Camera-type eye (tissue), 1 donor: ENCODE data around the gene SLC23A3. TPM values are rescaled to one million over a fixed set of nuclear protein-coding genes. Genes with fewer than 3 reads are reported as not detected.

Source experiments
- total RNA-seq: library from RNA; depleted of rRNA; stranded (reverse); fragments of >200 nt; gene quantifications from one replicate; pipeline ENCODE4 v1.2.3, GENCODE V29; 2014

SLC23A3 gene, protein sequence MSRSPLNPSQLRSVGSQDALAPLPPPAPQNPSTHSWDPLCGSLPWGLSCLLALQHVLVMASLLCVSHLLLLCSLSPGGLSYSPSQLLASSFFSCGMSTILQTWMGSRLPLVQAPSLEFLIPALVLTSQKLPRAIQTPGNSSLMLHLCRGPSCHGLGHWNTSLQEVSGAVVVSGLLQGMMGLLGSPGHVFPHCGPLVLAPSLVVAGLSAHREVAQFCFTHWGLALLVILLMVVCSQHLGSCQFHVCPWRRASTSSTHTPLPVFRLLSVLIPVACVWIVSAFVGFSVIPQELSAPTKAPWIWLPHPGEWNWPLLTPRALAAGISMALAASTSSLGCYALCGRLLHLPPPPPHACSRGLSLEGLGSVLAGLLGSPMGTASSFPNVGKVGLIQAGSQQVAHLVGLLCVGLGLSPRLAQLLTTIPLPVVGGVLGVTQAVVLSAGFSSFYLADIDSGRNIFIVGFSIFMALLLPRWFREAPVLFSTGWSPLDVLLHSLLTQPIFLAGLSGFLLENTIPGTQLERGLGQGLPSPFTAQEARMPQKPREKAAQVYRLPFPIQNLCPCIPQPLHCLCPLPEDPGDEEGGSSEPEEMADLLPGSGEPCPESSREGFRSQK
- 1.3 TPM for total RNA-seq

DNA sequence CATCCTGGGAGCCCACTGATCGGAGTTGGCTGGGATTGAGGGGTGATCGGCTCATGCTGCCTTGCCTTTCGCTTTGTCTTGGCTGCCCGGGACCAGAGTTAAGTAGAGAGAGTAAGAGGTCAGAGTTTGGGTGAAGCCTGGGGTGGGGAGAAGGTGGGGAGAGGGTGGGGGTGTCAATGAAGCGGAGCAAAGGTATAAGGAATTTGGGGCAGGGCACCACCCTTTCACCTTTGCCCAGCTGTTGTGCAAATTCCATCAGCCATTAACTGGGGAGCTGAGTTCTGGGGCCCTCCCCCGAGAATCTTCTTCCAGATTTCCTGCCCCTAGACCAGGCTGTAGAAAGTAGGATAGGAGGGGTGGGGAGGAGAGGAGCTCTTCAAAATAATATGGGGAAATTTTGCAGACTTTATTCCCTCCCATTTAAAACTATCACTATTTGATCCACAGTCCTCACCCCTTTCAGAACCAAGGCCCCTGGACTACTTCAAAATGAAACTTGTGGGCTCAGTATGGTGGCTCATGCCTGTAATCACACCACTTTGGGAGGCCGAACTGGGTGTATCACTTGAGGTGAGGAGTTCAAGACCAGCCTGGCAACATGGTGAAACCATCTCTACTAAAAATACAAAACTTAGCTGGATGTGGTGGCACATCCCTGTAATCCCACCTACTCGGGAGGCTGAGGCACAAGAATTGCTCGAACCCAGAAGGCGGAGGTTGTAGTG, at the start of gene SLC23A3:
Gene SLC23A3, minus strand, starts transcription at position 100 of the 725 bp plus-strand sequence. Its CDS starts 45 bp downstream, at position 55.

GRCh38 chr2:219218732-219219701, 49.2 kb upstream of the SLC23A3 start, which contains the start of gene ABCB6:
Gene ABCB6, minus strand, starts transcription at chr2:219218958. Its CDS starts 285 bp downstream, at chr2:219218673.

GRCh38 chr2:219206328-219207133, 36.7 kb upstream of the SLC23A3 start, which contains the start of gene ZFAND2B:
Gene ZFAND2B, plus strand, starts transcription at chr2:219206782. Its CDS starts 206 bp downstream, at chr2:219206988.

DNA sequence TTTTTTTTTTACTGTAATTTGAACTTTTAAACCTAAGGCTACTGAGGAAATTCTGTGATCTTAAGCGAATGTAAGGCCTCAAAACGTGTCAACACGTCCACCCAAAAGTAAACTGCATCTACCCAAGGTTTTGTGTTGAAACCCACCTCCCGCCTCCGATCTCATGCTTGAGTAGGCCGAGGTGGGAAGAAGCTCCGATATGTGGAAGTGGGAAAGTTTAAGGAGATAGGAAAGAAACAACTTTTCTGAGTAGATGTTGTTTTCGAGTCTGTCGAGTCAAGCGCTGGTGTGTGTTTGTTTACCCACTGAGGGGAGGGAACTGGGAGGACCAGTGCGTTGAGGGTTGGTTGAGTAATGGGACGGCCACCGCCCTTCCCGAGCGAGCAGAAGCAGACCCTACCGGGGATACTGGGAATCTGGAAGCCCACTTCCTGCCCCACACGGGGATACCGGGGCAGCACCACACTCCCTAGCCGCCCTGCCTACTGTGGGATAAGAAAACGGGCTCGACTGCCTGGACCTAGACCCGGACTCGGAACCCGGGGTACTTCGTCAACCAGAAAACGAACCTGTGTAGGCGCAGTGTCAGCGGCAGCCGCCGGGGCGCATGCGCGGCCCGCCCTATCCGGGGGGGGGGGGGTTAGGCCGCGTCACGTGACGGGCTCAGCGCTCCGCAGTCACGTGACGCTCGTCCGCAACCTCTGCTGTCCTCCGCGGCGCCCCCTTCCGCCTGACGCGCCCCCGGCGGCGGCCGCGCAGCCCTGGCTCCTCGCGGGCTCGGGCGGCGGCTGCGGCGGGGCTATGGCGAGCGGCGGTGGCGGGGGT, 7.9 kb upstream of the SLC23A3 start, which contains the start of gene RETREG2:
Gene RETREG2, plus strand, starts transcription at position 724 of the 825 bp plus-strand sequence. Its CDS starts 78 bp downstream, at position 802.

GRCh38 chr2:219176818-219177551, 7.2 kb upstream of the SLC23A3 start, which contains the start of gene CNPPD1:
Gene CNPPD1, minus strand, starts transcription at chr2:219176925. Its CDS starts 97 bp downstream, at chr2:219176828.

GRCh38 chr2:219160186-219161017, 9.4 kb downstream of the SLC23A3 start, which contains the start of gene NHEJ1:
Gene NHEJ1, minus strand, starts transcription at chr2:219160815. Its CDS starts 2,453 bp downstream, at chr2:219158362.

Other genes with a start within 250 kb of the SLC23A3 start
- gene CDK5R2, start 210.4 kb downstream of the SLC23A3 start, total RNA-seq: 16.2 TPM
- not detected for gene FEV, start 184.8 kb downstream of the SLC23A3 start, total RNA-seq
- 1,526 TPM for gene CRYBA2, start 176.6 kb downstream of the SLC23A3 start, total RNA-seq
- not detected for gene CFAP65, start 128.5 kb downstream of the SLC23A3 start, total RNA-seq
- 3.8 TPM for gene IHH, start 109.1 kb downstream of the SLC23A3 start, total RNA-seq
- 12.1 TPM for gene NHEJ1, start 9.2 kb downstream of the SLC23A3 start, total RNA-seq
- 30.5 TPM for gene CNPPD1, start 6.9 kb upstream of the SLC23A3 start, total RNA-seq
- 66.2 TPM for gene RETREG2, start 8.2 kb upstream of the SLC23A3 start, total RNA-seq
- gene ZFAND2B, start 36.8 kb upstream of the SLC23A3 start, total RNA-seq: 22.6 TPM
- gene ABCB6, start 48.9 kb upstream of the SLC23A3 start, total RNA-seq: 24.2 TPM
- 46.7 TPM for gene ATG9A, start 59.6 kb upstream of the SLC23A3 start, total RNA-seq
- 91.3 TPM for gene ANKZF1, start 59.8 kb upstream of the SLC23A3 start, total RNA-seq
- gene GLB1L, start 75.4 kb upstream of the SLC23A3 start, total RNA-seq: 15.2 TPM
- gene STK16, start 75.5 kb upstream of the SLC23A3 start, total RNA-seq: 17.9 TPM
- not detected for gene TUBA4B, start 83.2 kb upstream of the SLC23A3 start, total RNA-seq
- gene TUBA4A, start 83.9 kb upstream of the SLC23A3 start, total RNA-seq: 20.5 TPM
- 91.9 TPM for gene DNAJB2, start 109.3 kb upstream of the SLC23A3 start, total RNA-seq
- 22.0 TPM for gene PTPRN, start 139.4 kb upstream of the SLC23A3 start, total RNA-seq
- not detected for gene RESP18, start 162.7 kb upstream of the SLC23A3 start, total RNA-seq
- 32.5 TPM for gene DNPEP, start 217.9 kb upstream of the SLC23A3 start, total RNA-seq
- gene DES, start 248.3 kb upstream of the SLC23A3 start, total RNA-seq: 249 TPM